Spleen (tissue), 7 donors: ENCODE data around the gene RBMS3.

Experiments used
- POLR2A ChIP-seq, 3 donors: fragments of 450-650 bp; IDR thresholded peaks; one replicate each; pipeline ENCODE4 v1.5.1; 2017; ENCODE audit warnings: antibody characterized with exemption in 3 of 3, mild to moderate bottlenecking in 1 of 3
- TF ChIP-seq, protein P1 (sequence below), 11 experiments: fragments of 200-600 bp in 7 of 11; fragments of 450-650 bp in 4 of 11; sonication (generic) in 4 of 11; IDR thresholded peaks in 8 of 11; conservative IDR thresholded peaks in 3 of 11; 1 replicate in 7 of 11; 2 replicates in 4 of 11; pipeline versions ENCODE4 v1.4.0 to v1.8.0; 2016 to 2021; ENCODE audit warnings: antibody characterized with exemption in 11 of 11, inconsistent platforms in 4 of 11, mild to moderate bottlenecking in 1 of 11
- donor health status: DM: no; HTN: no; CAD: no; lungs with moderate emphysema.
- donor health status: DM: no; HTN: no; CAD: no.
- donor health status: DM: no; HTN: no; CAD: no.

DNA sequence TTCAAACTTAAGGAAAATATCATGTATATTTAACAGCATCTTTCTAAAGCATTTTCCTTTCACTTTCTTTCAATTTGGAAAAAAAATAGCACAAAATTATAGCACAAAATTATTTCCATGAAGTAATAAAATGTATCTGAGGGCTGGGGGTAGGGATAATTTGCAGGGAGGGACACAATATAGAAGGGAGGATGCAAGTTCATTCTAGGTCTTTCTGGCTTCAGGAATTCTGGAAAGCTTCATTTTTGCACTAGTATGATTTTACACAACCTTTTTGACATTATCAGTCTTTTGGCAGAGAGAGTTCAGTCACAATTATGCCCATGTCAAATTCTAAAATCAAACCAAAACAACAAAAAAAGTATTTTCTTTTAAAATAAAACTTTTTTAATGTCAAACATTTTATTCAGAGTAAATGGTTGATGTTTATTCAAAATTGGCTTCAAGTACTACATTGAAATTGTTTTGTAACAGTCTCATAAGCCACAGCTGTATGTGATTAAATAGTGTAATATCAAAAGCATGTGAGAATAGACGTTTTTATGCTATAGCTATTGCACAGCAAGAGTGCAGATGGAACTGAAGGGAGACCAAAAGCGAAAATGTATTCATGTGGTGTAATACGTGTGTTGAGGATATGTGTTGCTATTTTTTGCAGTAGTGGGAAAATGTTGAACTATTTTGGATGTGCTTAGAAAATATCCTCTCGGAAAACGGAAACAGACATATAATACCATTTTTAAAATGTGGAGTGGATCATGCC is 5.8 kb downstream of the RBMS3 start:
- no peak for TF ChIP-seq POLR2A (IDR thresholded peaks at IDR 0.05)
- TF ChIP-seq, protein P1, sequence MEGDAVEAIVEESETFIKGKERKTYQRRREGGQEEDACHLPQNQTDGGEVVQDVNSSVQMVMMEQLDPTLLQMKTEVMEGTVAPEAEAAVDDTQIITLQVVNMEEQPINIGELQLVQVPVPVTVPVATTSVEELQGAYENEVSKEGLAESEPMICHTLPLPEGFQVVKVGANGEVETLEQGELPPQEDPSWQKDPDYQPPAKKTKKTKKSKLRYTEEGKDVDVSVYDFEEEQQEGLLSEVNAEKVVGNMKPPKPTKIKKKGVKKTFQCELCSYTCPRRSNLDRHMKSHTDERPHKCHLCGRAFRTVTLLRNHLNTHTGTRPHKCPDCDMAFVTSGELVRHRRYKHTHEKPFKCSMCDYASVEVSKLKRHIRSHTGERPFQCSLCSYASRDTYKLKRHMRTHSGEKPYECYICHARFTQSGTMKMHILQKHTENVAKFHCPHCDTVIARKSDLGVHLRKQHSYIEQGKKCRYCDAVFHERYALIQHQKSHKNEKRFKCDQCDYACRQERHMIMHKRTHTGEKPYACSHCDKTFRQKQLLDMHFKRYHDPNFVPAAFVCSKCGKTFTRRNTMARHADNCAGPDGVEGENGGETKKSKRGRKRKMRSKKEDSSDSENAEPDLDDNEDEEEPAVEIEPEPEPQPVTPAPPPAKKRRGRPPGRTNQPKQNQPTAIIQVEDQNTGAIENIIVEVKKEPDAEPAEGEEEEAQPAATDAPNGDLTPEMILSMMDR (IDR thresholded peaks at IDR 0.05 in 8 of 11, conservative IDR thresholded peaks at IDR 0.05 in 3 of 11): no peak
